Testis (tissue), 3 donors: ENCODE results near the gene SLC30A4. TPM values are rescaled to one million over a fixed set of nuclear protein-coding genes. Genes with fewer than 3 reads are reported as not detected.

Experiments used
- DNase-seq: peaks from one replicate; pipeline ENCODE4 v3.0.0-alpha.2; 2019
- H3K27ac ChIP-seq, 2 donors: fragments of 200-600 bp; sonication (generic); one replicate each; pipeline ENCODE4 v1.5.1; 2019
- H3K27me3 ChIP-seq: fragments of 200-600 bp; sonication (generic); one replicate; pipeline ENCODE4 v1.5.1; 2019
- H3K36me3 ChIP-seq: fragments of 200-600 bp; sonication (generic); one replicate; pipeline ENCODE4 v1.5.1; 2017; ENCODE audit warnings: low read depth; ENCODE audit errors: missing control alignments
- H3K4me1 ChIP-seq: fragments of 200-600 bp; sonication (generic); one replicate; pipeline ENCODE4 v1.5.1; 2019
- H3K4me3 ChIP-seq, 2 donors: fragments of 200-600 bp; sonication (generic); one replicate each; pipeline ENCODE4 v1.5.1; 2017 to 2019
- H3K9me3 ChIP-seq: fragments of 200-600 bp; sonication (generic); one replicate; pipeline ENCODE4 v1.5.1; 2017
- CTCF ChIP-seq, 3 experiments: fragments of 450-650 bp in 2 of 3; fragments of 200-600 bp in 1 of 3; sonication (generic) in 1 of 3; IDR thresholded peaks; one replicate each; pipeline ENCODE4 v1.5.1; 2016 to 2019; ENCODE audit warnings: antibody characterized with exemption in 3 of 3, mild to moderate bottlenecking in 2 of 3, moderate library complexity in 1 of 3
- POLR2A ChIP-seq: fragments of 450-650 bp; IDR thresholded peaks from one replicate; pipeline ENCODE4 v1.6.1; 2017; ENCODE audit warnings: antibody characterized with exemption, mild to moderate bottlenecking, moderate library complexity
- WGBS, 2 donors: methylation state at CpG; one replicate each; pipeline ENCODE4 v1.1.5; 2018; 5-methylcytosine and 5-hydroxymethylcytosine counted together
- intact Hi-C: fragments of 100-400 bp; cut with DNase I; formaldehyde crosslinking; loops from one replicate; pipeline ENCODE4 v1.15.1; 2023; ENCODE audit warnings: low total_unique reads
- polyA plus RNA-seq: library from polyadenylated mRNA; stranded (reverse); fragments of 350-450 nt; fragmentation: Illumina TruSeq; extraction: RNeasy Lipid Tissue Mini Kit (QIAGEN cat#74804); gene quantifications from one replicate; pipeline ENCODE4 v1.2.3, GENCODE V29; 2014; ENCODE audit warnings: low read depth, low replicate concordance; ENCODE audit not compliant: insufficient read depth
- total RNA-seq, 2 donors: library from RNA; depleted of rRNA; stranded (reverse); fragments of >200 nt; gene quantifications; one replicate each; pipeline ENCODE4 v1.2.3, GENCODE V29; 2016

SLC30A4 gene
- total and polyA plus RNA-seq, 3 donors from 2014 or later = 18.8 to 32.6 (median 28.1) TPM

DNA sequence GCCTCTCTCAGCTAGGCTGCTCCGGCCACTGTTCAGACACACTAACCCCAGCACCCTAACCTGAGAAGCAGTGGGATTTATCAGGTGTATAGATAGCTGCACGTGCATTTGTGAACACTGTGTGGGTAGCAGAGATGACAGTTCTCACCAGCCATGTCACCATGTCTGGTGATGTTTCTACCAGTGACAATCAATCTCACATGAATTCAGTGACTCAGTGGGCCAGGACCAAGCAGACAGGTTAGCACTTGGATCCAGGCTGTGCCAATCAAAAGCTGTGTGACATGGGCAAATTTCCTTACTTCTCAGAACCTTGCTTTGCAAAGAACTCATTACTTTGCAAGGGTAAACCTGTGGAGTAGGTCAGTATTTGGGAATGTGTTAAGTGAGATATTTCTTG is 78.9 kb downstream of the SLC30A4 start:
- Histone ChIP-seq H3K36me3 (no peaks in the 10 kb centered on the region), H3K4me1 (no peaks in the 10 kb centered on the region), H3K27ac (no peak overlapping the region), H3K9me3 (no peaks in the 10 kb centered on the region), H3K27me3 (no peaks in the 10 kb centered on the region), H3K4me3 (no peak overlapping the region)
- no peak for TF ChIP-seq CTCF (IDR thresholded peaks at IDR 0.05)
- TF ChIP-seq POLR2A = no peak
- WGBS, 2 donors = 80 to 100% methylated on average over 1 to 2 of the region's 2 CpGs
- no peak for DNase-seq
- intact Hi-C loops = no loop called here

GRCh38 chr15:45442507-45443135 is 79.9 kb downstream of the SLC30A4 start:
- no peak for DNase-seq
- Histone ChIP-seq H3K4me1 (no peaks in the 10 kb centered on the region), H3K36me3 (no peaks in the 10 kb centered on the region), H3K9me3 (no peaks in the 10 kb centered on the region), H3K4me3 (no peak overlapping the region), H3K27ac (no peak overlapping the region), H3K27me3 (no peaks in the 10 kb centered on the region)
- 72 to 80% methylated on average over 5 of the region's 5 CpGs for WGBS, 2 donors
- TF ChIP-seq CTCF (IDR thresholded peaks at IDR 0.05) (no peak), POLR2A (no peak)
- intact Hi-C loops = no loop called here

DNA sequence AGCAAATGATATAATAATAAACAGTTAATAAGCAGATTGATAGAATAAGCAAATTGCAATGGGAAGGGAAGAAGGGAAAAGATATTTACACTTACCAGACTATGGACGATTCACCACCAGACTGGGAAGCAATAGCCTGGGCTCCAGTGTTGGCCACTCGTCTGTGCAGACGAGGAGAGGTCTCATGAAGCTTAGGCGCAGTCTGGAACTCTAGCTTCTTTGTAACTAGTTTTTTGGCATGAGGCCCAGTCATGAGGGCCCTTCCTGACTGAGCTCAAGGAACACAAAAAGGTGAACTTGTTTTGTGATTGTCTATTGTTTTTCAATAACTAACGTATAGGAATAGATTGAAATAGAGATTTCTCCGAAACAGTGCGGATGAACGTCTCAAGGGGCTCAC is 80.9 kb downstream of the SLC30A4 start:
- intact Hi-C loops = no loop called here
- H3K9me3 ChIP-seq = no peaks in the 10 kb centered on the region
- no peak overlapping the region for H3K27ac ChIP-seq
- peak; percentile 85 for DNase-seq
- H3K27me3 ChIP-seq = no peaks in the 10 kb centered on the region
- no peaks in the 10 kb centered on the region for H3K36me3 ChIP-seq
- no peak for TF ChIP-seq CTCF (IDR thresholded peaks at IDR 0.05)
- 46 to 47% methylated on average over 8 of the region's 8 CpGs for WGBS, 2 donors
- H3K4me3 ChIP-seq = no peak overlapping the region
- H3K4me1 ChIP-seq = no peaks in the 10 kb centered on the region

- Histone ChIP-seq H3K4me1 (no peaks in the 10 kb centered on the region), H3K27ac (no peak overlapping the region), H3K27me3 (no peaks in the 10 kb centered on the region), H3K36me3 (no peaks in the 10 kb centered on the region), H3K9me3 (no peaks in the 10 kb centered on the region), H3K4me3 (no peak overlapping the region)
- TF ChIP-seq CTCF (IDR thresholded peaks at IDR 0.05) = no peak
- TF ChIP-seq POLR2A = no peak
- DNase-seq = no peak
- intact Hi-C loops = no loop called here
Observed at GRCh38 chr15:45441036-45441435, 81.5 kb downstream of the SLC30A4 start.

DNA sequence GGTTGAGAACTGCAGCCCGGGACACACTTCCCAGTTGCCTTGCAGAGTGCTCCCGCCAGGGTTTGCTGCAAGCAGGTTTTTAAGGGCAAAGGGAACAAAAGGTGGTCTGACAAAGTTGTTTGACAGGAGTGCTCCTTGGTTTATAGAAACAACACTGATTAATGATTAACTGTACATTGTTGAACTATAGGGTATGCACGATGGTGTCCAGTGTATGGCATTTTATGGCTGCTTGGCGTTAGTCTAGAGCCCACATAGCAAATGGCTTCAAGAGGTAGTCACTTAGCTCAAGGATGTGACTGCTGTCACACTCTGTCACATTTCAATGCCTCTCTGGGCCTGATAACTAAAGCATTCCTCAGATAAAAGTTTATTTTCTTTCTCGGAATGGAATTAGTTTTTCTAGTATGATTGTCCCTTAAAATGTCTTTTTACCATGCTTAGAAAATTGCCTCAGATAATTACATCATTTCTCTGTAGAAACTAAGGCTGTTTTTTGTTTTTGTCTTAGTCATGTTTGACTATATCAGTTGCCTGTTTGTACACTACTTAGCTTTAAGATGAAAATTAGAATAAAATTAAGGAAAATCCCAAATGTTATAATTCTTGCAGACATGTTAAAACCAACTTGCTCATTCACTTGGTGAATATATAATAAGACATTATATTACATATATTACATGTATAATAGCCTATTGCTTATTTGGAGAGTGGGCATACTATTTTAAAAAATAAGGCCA is 82.9 kb downstream of the SLC30A4 start:
- H3K4me3 ChIP-seq = no peak overlapping the region
- intact Hi-C loops = no loop called here
- WGBS, 2 donors = 66 to 69% methylated on average over 5 of the region's 5 CpGs
- no peaks in the 10 kb centered on the region for H3K27me3 ChIP-seq
- no peak for TF ChIP-seq CTCF (IDR thresholded peaks at IDR 0.05)
- no peak for TF ChIP-seq POLR2A
- no peaks in the 10 kb centered on the region for H3K36me3 ChIP-seq
- H3K27ac ChIP-seq = no peak overlapping the region
- H3K9me3 ChIP-seq = no peaks in the 10 kb centered on the region
- DNase-seq = no peak
- no peaks in the 10 kb centered on the region for H3K4me1 ChIP-seq
